GM12865 (cell line): ENCODE data around the gene GABRA5.

Source experiments
- DNase-seq: peaks from one replicate; pipeline ENCODE4 v3.0.0; 2010; ENCODE audit warnings: low read depth
- H3K4me3 ChIP-seq: 2 replicates; pipeline ENCODE4 v1.5.1; 2011; ENCODE audit warnings: mild to moderate bottlenecking, low read depth, low read length, control low read depth
- CTCF ChIP-seq: IDR thresholded peaks from 2 replicates; pipeline ENCODE4 v1.5.1; 2011; ENCODE audit warnings: low read length, control low read depth, low read depth, inconsistent platforms; ENCODE audit not compliant: insufficient read depth; ENCODE audit errors: missing control alignments

GABRA5 gene

DNA sequence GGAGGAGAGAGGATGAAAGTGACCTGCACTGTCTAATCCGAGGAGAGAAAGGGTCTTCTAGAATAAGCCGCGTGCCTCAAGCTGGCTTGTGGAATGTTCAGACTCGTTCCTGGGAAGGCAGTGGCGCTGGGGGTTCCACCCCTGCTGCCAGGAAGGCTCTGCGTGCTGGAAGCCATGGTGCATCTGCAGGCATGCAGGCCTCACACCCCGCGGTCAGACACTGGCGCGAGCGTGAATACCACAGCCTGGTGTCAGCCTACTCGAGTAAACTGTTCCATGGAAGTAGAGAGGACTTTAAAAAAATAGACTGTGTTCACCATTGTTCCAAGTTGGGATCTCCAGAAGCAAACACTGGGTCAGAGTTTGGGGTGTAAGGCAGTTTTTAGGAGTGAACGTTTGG is 78.2 kb downstream of the GABRA5 start:
- H3K4me3 ChIP-seq: no peak overlapping the region
- DNase-seq: no peak
- no peak for TF ChIP-seq CTCF

GRCh38 chr15:26950001-26950400 is 83.1 kb downstream of the GABRA5 start:
- TF ChIP-seq CTCF: no peak

DNA sequence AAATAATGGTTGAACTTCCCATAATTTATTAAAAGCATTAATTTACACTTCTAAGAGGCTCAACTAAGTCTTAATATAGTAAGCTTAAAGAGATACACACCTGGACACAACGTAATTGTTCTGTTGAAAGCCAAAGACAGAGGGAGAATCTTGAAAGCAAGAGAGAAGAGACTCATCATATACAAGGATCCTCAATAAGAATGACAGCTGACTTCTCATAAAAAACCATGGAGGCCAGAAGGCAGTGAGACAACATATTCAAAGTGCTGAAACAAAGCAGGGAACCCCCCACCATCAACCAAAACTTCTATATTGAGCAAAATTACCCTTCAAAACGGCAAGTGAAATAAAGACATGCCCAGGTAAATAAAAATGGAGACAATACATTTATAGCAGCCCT is 87.5 kb downstream of the GABRA5 start:
- no peak for DNase-seq
- no peak overlapping the region for H3K4me3 ChIP-seq
- no peak for TF ChIP-seq CTCF

More at GRCh38 chr15:26950001-26950400, 83.1 kb downstream of the GABRA5 start:
- DNase-seq: no peak
- H3K4me3 ChIP-seq: no peak overlapping the region

GRCh38 chr15:26967719-26968269 is 100.9 kb downstream of the GABRA5 start:
- no peak for DNase-seq
- no peak overlapping the region for H3K4me3 ChIP-seq
- TF ChIP-seq CTCF: no peak

GRCh38 chr15:26968806-26969205 is 101.9 kb downstream of the GABRA5 start:
- TF ChIP-seq CTCF: no peak
- no peak for DNase-seq
- H3K4me3 ChIP-seq: no peak overlapping the region

- no peak for TF ChIP-seq CTCF
- H3K4me3 ChIP-seq: no peak within 1 kb of the TSS
- no peak for DNase-seq
These were observed 103.9 kb downstream of the GABRA5 start, which contains the start of gene GABRG3 for GRCh38 chr15:26970712-26971210. Gene GABRG3 (plus strand): TSS chr15:26971181.
